RKO (cell line): Measurements from ENCODE around the gene LUZP2.
"Not testable (repeated sequence)": the region's sequence is repeated elsewhere in the genome, so short reads cannot be mapped to it uniquely, and the experiment has no call there.

ENCODE experiments used
- DNase-seq: peaks from one replicate; pipeline ENCODE4 v3.0.0-alpha.2; 2016; ENCODE audit warnings: low spot score

LUZP2 gene

DNA sequence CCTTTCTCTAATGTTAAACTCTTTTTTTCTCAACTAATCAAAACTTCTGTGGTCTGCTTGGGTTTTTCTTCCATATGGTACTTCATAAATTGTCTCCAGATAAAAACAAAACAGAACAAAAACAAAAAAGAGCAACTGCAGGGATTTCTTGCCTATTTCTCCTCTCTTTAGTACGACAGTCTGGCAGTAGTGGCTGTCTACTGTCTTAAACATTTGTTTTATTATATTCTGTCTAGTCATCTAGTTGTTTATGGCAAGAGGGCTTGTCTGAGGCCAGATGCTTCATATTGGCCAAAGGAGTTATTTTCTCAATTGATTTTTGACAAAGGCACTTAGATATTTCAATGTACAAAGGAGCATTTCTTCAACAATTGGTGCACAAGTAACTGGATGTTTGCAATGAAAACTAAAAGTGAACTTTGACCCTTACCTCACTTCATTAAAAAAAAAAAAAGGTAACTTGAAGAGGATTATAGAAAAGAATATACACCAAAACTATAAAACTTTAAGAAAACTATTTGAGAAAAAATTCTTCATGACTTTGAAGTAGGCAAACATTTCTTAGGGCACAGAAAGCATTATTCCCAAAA, 404.2 kb downstream of the LUZP2 start:
- no peak for DNase-seq

- no peak for DNase-seq
These were observed 406.7 kb downstream of the LUZP2 start for GRCh38 chr11:24903555-24903954.

DNA sequence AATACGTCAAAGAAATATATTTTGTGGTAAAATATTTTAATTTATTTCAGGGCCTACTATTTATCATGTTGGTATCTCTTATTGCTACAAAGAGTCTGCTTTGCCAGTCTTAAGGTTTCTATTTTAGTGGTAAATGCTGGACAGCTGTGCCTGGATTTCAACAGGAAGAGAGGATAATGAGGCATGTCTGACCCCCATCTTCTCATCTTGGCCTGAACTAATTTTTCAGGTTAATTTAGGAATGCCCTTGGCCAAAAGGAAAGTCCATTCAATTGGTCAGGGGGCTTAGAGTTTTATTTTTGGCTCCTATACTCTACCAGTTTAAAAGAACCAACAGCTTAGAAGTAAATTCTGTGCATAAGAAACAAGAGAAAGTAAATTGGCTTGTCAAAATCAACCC, 428.2 kb downstream of the LUZP2 start:
- DNase-seq = no peak

DNA sequence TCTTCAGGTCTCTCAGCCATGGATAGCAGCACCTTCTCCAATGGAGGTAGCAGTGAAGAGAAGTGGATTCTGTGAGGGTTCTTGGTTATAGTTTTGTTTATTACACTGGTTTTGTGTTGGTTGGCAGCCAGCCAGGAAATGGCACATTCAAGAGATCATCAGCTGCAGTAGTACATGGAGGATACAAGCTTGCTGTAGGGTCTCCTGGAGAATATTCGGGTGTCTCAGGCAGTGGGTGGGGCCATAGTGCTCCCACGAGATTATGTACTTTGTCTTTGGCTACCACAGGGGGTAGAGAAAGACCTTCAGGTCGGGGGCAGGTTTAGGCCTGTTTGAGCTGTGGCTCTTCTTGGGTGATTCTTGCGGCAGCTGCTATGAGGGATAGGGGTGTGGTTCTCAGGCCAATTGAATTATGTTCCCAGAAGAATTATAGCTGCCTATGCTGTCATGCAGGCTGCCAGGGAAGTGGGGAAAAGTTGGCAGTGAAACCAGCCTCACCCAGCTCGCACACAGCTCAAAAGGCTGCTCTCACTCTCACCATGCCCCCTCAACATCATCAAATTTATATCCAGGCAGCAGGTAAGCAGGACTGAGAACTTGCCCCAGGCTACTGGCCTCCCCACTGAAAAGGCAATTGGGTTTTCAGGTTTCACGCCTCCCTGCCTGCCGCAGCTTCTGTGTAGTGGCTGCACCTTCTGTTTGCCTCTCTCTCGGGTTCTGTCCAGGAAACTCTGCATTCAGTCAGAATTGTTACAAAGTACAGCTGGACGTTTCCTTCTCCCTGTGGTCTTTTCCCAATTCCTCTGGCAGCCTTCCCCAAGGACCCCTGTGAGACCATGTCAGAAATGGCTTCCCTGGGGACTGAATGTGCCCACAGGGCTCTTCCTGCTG, 435.5 kb downstream of the LUZP2 start:
- DNase-seq = no peak

DNA sequence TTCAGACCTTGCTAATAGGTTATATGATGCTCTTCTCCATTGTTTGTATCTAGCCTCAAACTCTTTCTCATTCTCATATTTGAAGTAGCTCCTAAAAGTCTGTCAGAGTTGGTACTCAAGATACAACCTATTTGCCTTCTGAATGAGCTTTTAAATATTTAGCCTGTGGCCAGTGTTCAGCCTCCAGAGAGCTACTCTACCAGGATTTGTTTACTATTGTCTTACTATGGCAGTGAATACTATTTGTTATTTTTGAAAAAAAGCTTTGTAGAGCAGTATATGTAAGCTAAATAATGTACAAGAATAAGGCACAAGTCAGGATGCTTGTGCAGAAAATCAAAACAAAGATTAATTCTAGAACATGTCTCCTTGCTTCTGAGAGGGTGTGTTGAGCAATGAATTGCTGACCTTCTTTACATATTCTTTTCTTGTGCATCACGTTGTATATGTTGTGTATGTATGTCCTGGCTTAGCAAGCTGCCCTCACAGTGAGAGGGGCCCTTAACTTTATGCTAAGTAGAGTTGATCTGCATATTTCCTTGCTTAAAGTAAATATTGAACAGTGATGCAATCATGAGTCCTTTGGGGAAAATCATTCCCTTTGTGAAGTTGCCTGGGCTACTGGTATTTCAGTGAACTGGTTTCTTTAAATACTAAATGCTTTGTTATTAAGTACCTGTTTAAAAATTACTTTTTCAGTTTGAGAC, 438.0 kb downstream of the LUZP2 start:
- DNase-seq = no peak

DNA sequence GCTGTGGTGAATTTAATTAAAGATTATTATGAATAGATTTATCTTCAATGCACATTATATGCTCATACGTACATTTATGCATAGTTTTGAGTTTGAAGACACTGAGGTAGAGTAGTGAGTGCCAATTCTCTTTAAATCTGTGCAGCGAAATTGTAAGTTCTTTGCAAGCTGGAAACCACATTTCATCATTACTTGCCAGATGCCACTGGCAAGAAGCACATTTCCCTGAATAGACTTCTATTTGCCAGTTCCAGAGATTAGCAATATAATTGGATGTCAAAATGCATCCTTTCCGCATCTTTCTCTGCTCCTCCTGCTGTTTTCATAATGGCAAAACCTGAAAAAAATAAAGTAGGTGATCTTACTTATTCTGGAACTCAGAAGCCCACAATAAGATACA, 448.0 kb downstream of the LUZP2 start:
- DNase-seq = no peak

- DNase-seq = no peak
These were observed 452.6 kb downstream of the LUZP2 start for GRCh38 chr11:24949406-24949805.

DNA sequence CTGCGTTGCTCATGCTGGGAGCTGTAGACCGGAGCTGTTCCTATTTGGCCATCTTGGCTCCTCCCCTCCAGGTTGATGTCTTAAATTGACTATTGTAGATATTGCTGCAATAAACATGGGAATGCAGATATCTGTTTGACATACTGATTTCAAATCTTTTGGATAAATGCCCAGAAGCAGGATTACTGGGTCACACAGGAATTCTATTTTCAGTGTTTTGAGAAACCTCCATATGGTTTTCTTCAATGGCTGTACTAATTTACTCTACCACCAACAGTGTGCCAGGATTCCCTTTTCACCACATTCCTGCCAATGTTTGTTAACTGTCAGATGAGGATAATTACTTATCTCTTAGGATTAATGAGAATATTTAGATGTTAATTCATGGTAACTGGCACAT, 467.0 kb downstream of the LUZP2 start:
- DNase-seq = no peak

GRCh38 chr11:24965748-24966147, 468.9 kb downstream of the LUZP2 start:
- no peak for DNase-seq

DNA sequence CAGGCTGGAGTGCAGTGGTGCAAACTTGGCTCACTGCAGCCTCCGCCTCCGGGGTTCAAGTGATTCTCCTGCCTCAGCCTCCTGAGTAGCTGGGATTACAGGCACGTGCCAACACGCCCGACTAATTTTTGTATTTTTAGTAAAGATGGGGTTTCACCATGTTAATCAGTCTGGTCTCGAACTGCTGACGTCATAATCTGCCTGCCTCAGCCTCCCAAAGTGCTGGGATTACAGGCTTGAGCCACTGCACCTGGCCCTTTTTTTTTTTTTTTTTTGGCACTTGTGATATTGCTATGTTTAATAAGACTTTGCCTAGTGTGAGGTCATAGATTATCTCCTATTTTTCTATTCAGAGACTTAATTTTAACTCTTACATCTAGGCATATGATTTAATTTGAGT, 497.1 kb downstream of the LUZP2 start:
- DNase-seq = not testable (repeated sequence)

- DNase-seq = not testable (repeated sequence)
These were observed 503.1 kb downstream of the LUZP2 start for GRCh38 chr11:24999929-25000328.

GRCh38 chr11:25037431-25037830, 540.6 kb downstream of the LUZP2 start:
- no peak for DNase-seq

DNA sequence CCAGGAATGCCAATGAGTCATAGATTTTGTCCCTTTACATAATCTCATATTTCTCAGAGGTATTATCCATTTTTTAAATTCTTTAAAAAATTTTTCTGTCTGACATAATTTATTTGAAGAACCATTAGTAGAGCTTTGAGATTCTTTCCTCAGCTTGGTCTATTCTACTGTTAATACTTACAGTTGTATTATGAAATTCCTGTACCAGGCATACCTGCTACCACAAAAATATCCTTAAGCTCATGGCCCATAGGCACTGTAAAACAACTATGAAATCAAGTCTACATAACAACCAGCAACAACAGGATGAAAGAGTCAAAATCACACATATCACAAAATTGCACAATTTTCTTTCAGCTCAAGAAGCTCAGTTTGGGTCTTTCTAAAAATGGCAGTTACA, 541.3 kb downstream of the LUZP2 start:
- DNase-seq = no peak

- no peak for DNase-seq
These were observed 542.3 kb downstream of the LUZP2 start for GRCh38 chr11:25039165-25039564.

DNA sequence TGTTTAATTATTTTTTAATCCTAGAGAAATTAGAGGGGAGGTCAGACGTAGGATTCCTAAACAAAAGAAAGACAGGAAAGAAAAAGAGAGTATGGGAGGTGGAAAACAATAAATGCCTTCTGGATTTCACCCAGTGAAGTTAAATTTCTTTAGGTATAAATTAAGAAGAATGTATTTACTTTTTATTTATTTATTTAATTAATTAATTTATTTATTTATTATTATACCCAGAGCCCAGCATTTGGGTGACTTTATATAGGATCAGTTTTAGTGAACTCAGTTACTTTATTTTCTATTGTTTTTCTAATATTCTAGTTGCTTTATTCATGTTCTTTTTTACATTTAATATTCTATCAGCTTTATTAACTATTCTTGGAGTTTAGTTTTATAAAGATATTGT, 551.8 kb downstream of the LUZP2 start:
- no peak for DNase-seq

- DNase-seq = no peak
These were observed 556.0 kb downstream of the LUZP2 start for GRCh38 chr11:25052844-25053243.

- no peak for DNase-seq
These were observed 561.0 kb downstream of the LUZP2 start for GRCh38 chr11:25057861-25058260.

GRCh38 chr11:25065746-25066145, 568.9 kb downstream of the LUZP2 start:
- DNase-seq = peak; percentile 83

DNA sequence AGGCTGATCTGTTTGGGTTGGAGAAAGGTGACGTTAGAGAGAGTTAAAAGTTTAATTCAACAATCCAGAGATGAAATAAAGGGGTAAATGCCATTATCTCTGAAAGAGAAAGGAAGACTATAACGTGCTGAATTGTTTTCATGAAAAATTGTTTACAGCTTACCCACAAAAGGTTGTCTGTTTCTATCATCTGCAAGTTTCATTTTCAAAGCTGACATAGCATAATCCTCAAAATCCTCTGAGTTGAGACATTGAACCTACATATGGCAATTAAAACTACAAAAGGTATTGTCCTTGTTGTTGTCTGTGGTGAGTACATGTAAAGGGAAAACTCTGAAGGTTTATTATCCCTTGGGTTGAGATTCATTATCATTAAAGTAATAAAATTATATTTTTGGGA, 569.9 kb downstream of the LUZP2 start:
- DNase-seq = no peak

- DNase-seq = no peak
These were observed 571.6 kb downstream of the LUZP2 start for GRCh38 chr11:25068451-25068850.

GRCh38 chr11:25094085-25094802, 597.4 kb downstream of the LUZP2 start:
- DNase-seq = no peak

DNA sequence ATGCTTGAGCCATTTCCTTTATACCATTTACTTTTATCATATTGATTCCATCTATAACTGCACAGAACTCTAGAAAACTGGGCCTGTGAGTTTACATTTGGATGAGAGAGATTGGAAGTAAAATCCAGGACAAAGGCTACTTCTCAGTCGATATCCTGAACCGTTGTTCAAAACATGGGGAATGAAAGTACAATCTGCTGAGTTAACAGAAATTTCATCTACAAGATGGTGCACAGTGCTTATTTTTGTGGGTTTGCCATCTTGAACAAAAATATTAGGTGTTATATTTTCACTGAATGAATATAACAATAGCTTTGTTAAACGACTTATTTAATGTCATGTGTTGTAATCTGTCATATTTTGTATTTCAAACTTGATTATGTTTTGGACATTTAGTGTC, 622.6 kb downstream of the LUZP2 start:
- DNase-seq = no peak
